KBM-7 (cell line): ENCODE data around the gene THSD7B.

Experiments
- DNase-seq: peaks from one replicate; pipeline ENCODE4 v3.0.0-alpha.2; 2015
- in situ Hi-C: fragments of 300-500 bp; cut with MboI; formaldehyde crosslinking; loops from 2 replicates; pipeline ENCODE4 v1.14.3; 2020; ENCODE audit warnings: low sequenced_read_pairs, low pct_unique_long_range_greater_than_20kb, mixed read lengths

THSD7B gene

DNA sequence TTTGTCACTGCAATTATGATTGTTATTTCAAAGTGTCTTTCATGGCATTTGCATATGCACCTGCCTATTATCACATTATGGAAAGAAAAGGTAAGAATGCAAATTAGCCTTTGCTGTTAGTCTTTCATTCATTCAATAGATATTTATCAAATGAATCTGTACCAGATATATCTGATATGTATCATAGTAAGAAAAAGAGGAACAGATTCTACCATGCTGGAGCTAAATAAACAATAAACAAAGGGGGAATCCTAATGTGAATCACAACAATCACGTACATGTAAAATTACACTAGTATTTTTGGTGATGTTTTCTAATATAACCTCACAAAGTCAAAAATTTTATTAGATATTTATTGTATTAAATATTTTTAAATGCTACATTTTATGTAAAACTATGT is 446.4 kb downstream of the THSD7B start:
- no peak for DNase-seq
- in situ Hi-C loops, result no loop called here

DNA sequence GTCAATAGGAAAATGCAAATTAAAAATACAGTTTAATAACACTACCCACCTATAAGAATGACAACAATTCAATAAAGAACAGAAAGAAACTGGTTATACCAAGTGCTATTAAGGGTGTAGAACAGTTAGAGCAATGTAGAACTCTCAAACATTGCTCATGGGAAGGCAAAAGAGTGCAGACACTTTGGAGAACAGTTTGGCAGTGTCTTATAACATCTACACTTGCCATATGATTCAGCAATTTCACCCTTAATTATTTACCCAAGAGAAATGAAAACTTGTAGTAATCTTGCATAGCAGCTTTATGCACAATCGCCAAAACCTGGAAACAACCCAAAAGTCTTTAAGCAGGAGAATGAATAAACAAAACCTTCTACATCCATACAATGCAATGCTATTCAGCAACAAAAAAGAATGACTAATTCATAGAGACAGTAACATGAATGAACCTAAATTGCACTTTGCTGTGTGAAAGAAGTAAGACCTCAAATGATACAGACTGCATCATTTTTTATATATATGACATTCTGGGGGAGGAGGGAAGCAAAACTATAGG is 455.2 kb downstream of the THSD7B start:
- in situ Hi-C loops, result no loop called here
- no peak for DNase-seq

DNA sequence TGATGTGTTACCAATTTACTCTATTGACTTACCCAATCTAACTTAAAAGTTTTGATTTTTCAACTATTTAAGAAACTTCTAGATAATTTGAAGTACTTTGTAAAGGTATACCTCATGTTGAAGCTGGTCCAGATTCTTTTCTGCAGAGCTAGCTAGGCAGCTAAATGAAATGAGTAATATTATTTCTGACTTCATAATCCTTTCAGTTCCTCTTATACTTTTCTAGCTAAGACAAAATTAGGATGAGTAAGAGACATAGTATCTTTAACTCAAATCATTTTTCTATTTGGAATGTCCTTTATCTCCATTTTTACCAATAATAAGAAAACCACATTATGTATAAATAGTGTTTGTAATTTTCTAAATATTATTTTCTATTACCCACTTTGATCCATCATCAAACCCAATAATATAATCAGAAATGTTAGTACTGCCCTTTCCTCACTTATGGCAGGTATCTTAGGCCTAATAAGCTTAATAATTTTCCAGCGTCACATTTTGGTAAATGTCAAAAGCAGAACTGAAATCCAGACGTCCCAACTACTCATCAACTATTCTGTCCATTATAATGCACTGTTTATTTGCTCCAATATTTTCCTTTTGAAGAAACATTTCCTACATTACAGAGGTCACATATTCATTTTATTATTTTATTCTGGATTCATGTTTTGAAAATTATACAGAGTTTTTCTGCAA is 456.6 kb downstream of the THSD7B start:
- DNase-seq, result no peak
- in situ Hi-C loops, result no loop called here

GRCh38 chr2:137223722-137224121 is 458.4 kb downstream of the THSD7B start:
- in situ Hi-C loops, result no loop called here
- DNase-seq, result no peak

GRCh38 chr2:137228566-137228965 is 463.2 kb downstream of the THSD7B start:
- in situ Hi-C loops, result no loop called here
- no peak for DNase-seq

DNA sequence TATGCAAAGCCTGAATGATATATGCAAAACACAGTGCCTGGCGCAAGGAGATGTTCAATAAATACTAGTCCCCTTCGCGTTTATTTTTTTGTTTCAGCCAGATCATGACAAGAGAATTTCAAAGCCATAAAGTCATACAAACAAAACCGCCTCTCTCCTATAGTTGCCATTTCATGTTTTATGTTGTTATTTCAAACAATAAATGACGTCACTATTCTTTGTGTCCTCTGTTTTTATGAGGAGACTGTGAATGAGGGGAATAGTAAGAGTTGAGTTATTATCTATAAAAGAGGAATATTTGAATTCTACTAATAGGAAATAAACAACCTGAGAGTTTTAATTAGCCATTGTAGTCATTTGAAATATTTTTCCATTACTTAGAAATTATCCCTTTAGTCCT is 464.5 kb downstream of the THSD7B start:
- in situ Hi-C loops, result no loop called here
- no peak for DNase-seq

DNA sequence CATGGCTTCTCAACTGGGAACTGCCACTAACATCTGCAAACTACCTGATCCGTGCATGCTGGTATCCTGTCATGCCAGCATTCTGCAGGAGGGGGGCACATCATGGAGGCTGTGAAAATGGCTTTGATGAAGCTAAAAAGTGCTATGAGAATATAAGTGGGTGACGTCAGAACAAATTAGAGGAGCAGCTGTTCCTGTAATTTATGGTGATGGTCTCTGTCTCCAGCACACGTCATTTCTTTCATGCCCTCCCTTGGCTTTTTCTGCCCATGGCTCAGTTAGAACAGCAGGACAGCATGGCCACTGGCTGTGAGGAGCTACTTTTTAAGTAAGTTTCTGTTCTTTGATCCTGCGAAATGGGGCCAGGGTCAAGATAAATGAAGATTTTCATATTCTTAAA is 466.3 kb downstream of the THSD7B start:
- no peak for DNase-seq
- in situ Hi-C loops, result no loop called here

- in situ Hi-C loops, result no loop called here
- no peak for DNase-seq
Measured at GRCh38 chr2:137232076-137232475, 466.7 kb downstream of the THSD7B start.

DNA sequence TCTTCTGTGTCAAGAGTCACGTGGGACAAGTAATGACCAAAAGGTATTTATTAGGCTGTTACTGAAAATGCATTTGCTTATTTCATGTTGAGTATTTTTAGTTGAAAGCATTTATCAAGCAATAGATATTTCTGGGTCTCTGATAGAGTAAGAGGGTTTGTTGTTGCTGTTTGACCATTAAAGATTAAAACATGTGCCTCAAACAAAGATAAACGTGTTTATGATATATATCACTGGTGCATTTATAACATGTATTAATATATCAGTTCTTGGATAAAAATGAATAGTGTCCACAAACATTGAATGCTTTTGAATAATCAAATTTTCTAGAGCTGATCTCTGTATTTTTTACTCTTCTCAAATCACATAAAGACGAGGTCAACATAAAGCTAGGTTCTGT is 467.7 kb downstream of the THSD7B start:
- in situ Hi-C loops, result no loop called here
- no peak for DNase-seq

GRCh38 chr2:137237055-137237454 is 471.7 kb downstream of the THSD7B start:
- DNase-seq, result no peak
- in situ Hi-C loops, result no loop called here

GRCh38 chr2:137238065-137238464 is 472.7 kb downstream of the THSD7B start:
- in situ Hi-C loops, result no loop called here
- DNase-seq, result no peak

- in situ Hi-C loops, result no loop called here
Measured at GRCh38 chr2:137249463-137250130, 484.3 kb downstream of the THSD7B start.

DNA sequence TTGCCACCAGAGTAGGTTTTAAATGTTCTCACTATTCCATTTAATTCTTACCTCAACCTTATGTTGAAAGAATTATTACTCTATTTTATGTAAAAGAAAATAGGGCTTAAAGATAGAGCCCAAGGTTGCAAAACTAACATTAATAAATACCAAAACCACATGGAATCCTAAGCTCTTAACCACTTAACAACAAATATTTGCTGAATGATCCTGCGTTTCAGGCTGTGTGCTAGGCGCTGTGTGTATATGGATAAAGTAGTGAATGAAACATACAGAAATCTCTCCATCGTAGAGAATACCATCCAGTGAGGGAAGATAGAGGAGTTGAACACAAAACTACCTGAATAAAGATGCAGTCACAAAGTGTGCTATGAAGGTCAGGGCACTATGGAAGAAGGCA is 485.1 kb downstream of the THSD7B start:
- DNase-seq, result no peak
- in situ Hi-C loops, result no loop called here

More at GRCh38 chr2:137249463-137250130, 484.3 kb downstream of the THSD7B start:
- no peak for DNase-seq

DNA sequence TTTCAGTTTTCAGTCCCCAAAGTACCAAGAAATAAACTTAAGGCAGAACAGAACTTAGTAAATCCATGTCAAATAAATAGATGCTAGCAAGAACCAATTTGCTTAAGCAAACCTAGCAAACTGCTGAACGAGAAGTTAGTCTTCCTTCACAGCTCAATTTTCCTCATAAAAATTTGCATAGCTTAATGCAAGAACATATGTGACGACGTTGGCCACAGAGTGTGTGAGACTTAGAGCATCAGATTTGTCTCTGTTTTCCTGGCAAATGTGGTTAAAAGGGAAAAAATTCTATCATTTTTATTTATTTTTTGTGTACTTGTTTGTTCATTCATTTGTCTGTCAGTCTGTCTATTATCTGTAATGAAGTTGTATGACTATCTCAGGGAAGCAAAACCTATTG is 485.7 kb downstream of the THSD7B start:
- in situ Hi-C loops, result no loop called here
- no peak for DNase-seq

DNA sequence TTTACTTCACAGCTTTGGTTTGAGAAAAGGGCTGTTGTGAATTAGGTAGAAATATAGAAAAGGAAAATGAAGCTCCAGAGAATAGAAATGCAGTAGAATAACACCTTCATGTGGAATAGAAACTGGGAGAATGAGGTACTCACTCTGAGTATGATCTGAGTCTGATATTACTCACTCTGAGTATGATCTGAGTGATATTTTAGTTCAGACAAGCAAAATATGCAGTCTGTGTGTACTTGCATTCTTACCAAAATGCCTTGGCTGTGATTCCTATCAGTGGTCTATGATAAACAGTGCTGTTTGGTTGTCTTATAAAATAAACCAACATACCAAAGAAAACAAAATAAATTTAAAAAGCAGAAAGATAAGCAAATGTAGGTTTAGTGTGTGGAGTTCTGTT is 487.6 kb downstream of the THSD7B start:
- in situ Hi-C loops, result no loop called here
- DNase-seq, result no peak

- DNase-seq, result no peak
- in situ Hi-C loops, result no loop called here
Measured at GRCh38 chr2:137254052-137254451, 488.7 kb downstream of the THSD7B start.

- no peak for DNase-seq
- in situ Hi-C loops, result no loop called here
Measured at GRCh38 chr2:137255345-137255744, 490.0 kb downstream of the THSD7B start.

- DNase-seq, result no peak
- in situ Hi-C loops, result no loop called here
Measured at GRCh38 chr2:137255990-137256389, 490.6 kb downstream of the THSD7B start.

DNA sequence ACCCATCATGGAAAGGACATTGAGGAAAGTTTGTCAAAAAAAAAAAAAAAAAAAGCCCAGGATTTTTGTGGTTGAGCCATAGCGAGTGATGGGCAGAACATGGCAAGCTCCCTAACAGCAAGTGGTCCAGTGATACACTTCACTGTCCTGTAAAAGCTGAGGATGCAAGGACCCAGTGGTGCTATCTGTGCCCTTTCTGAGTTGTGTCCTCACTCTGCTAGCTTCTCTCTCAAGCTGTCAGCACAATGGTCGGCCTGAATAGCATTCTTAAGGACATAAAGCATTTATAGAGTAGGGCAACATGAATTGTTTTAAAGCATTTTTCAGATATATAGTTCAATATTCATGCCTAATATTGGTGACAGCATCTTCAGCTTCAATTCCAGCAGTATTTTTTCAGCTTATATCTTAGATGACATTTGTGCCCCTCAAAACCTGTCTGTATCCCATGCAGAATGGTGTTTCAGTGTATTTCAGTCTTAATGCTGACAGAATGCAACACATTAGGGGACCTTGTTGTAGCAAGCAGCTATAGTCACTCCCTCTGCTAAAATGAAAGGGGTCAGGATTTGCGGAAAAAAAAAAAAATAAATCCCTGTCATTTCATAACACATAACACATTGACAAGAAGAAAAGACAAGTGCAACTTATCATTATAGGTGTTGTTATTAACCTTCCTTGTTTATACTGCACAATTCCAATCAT is 496.7 kb downstream of the THSD7B start:
- in situ Hi-C loops, result no loop called here
- no peak for DNase-seq

DNA sequence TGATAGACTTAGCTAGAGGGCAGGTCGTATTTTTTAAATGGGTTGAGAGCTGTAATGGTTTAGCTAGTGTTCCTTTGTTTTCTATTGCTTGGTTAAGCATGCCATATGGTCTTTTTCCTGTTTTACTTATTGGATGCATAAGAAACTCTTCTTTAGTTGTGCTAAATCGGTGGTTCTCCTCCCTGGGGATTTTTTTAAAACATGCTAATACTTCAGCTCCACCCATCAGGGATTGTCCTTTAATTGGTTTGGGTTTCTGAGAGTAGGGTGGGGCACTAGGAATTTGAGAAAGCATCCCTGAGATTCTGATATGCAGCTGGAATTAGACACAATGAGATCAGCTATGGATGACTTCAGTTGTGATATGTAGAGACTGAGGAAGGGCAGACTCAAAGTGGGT is 497.2 kb downstream of the THSD7B start:
- in situ Hi-C loops, result no loop called here
- no peak for DNase-seq
